ENCODE results near the gene PRM3.

PRM3 gene

GRCh38 chr16:11272921-11273720, at the start of gene PRM3:
TSS of gene PRM3 (minus strand) at chr16:11273629. CDS start at chr16:11273595, 34 bp downstream.
- no peak for DNase-seq (ENCODE audit: low read depth)

- no peak for DNase-seq (ENCODE audit: low read depth)
These were observed 49.4 kb upstream of the PRM3 start for GRCh38 chr16:11322823-11323222.

- no peak for DNase-seq (ENCODE audit: low read depth)
These were observed 48.2 kb upstream of the PRM3 start for GRCh38 chr16:11321662-11322061.

GRCh38 chr16:11320170-11320569, 46.7 kb upstream of the PRM3 start:
- no peak for DNase-seq (ENCODE audit: low read depth)

GRCh38 chr16:11319529-11320146, 46.2 kb upstream of the PRM3 start:
- DNase-seq (ENCODE audit: low read depth) = no peak

GRCh38 chr16:11318817-11319216, 45.4 kb upstream of the PRM3 start:
- DNase-seq (ENCODE audit: low read depth) = no peak

- DNase-seq (ENCODE audit: low read depth) = no peak
These were observed 43.0 kb upstream of the PRM3 start for GRCh38 chr16:11316331-11317015.

GRCh38 chr16:11315510-11315909, 42.1 kb upstream of the PRM3 start:
- DNase-seq (ENCODE audit: low read depth) = no peak

- DNase-seq (ENCODE audit: low read depth) = no peak
These were observed 41.0 kb upstream of the PRM3 start for GRCh38 chr16:11314309-11314894.

- DNase-seq (ENCODE audit: low read depth) = no peak
These were observed 40.3 kb upstream of the PRM3 start for GRCh38 chr16:11313493-11314308.

GRCh38 chr16:11312718-11313492, 39.5 kb upstream of the PRM3 start:
- no peak for DNase-seq (ENCODE audit: low read depth)

- no peak for DNase-seq (ENCODE audit: low read depth)
These were observed 37.6 kb upstream of the PRM3 start for GRCh38 chr16:11310997-11311561.

- no peak for DNase-seq (ENCODE audit: low read depth)
These were observed 37.2 kb upstream of the PRM3 start for GRCh38 chr16:11310634-11310977.

GRCh38 chr16:11309895-11310633, 36.6 kb upstream of the PRM3 start:
- no peak for DNase-seq (ENCODE audit: low read depth)

- DNase-seq (ENCODE audit: low read depth) = no peak
These were observed 35.3 kb upstream of the PRM3 start for GRCh38 chr16:11308493-11309283.

- DNase-seq (ENCODE audit: low read depth) = no peak
These were observed 34.4 kb upstream of the PRM3 start for GRCh38 chr16:11307639-11308492.

GRCh38 chr16:11306997-11307638, 33.7 kb upstream of the PRM3 start:
- no peak for DNase-seq (ENCODE audit: low read depth)

- no peak for DNase-seq (ENCODE audit: low read depth)
These were observed 33.0 kb upstream of the PRM3 start for GRCh38 chr16:11306381-11306780.
